Ovary (tissue), 3 donors: Measurements from ENCODE around the gene EVI5.

ENCODE experiments used
- CTCF ChIP-seq, 3 donors: fragments of 450-650 bp in 2 of 3; fragments of 200-600 bp in 1 of 3; IDR thresholded peaks; one replicate each; pipeline versions ENCODE4 v1.5.1 to v1.8.0; 2016 to 2022; ENCODE audit warnings: antibody characterized with exemption in 3 of 3, mild to moderate bottlenecking in 1 of 3
- POLR2A ChIP-seq: fragments of 450-650 bp; IDR thresholded peaks from one replicate; pipeline ENCODE4 v1.6.1; 2017; ENCODE audit warnings: antibody characterized with exemption, mild to moderate bottlenecking, moderate library complexity
- donor health status: DM: no; HTN: no; CAD: no.

- TF ChIP-seq CTCF (IDR thresholded peaks at IDR 0.05) (no peak), POLR2A (no peak)
Observed at GRCh38 chr1:92577261-92577895, 207.5 kb downstream of the EVI5 start.
